Adrenal gland (tissue), 12 donors: ENCODE data around the gene ANO5. TPM values are rescaled to one million over a fixed set of nuclear protein-coding genes. Genes with fewer than 3 reads are reported as not detected.

Experiments
- DNase-seq, 7 donors: peaks; one replicate each; pipeline ENCODE4 v3.0.0-alpha.2; 2019 to 2020
- H3K27ac ChIP-seq, 5 donors: fragments of 200-600 bp; sonication (generic) in 4 of 5; 1 replicate in 3 of 5; 2 replicates in 2 of 5; pipeline versions ENCODE4 v1.5.1 to v1.8.0; 2016 to 2020; ENCODE audit warnings: mild to moderate bottlenecking in 1 of 5
- H3K27me3 ChIP-seq: fragments of 200-600 bp; 2 replicates; pipeline ENCODE4 v1.8.0; 2021
- H3K36me3 ChIP-seq, 2 donors: fragments of 200-600 bp; replicated peaks in 1 of 2; 1 replicate in 1 of 2; 2 replicates in 1 of 2; pipeline versions ENCODE4 v1.5.1 to v1.8.0; 2018 to 2022
- H3K4me1 ChIP-seq, 2 donors: fragments of 200-600 bp; replicated peaks in 1 of 2; 1 replicate in 1 of 2; 2 replicates in 1 of 2; pipeline versions ENCODE4 v1.5.1 to v1.8.0; 2018 to 2021
- H3K4me3 ChIP-seq, 4 donors: fragments of 200-600 bp; sonication (generic) in 3 of 4; one replicate each; pipeline ENCODE4 v1.5.1; 2016 to 2018
- H3K9me3 ChIP-seq, 3 donors: fragments of 200-600 bp; sonication (generic) in 1 of 3; replicated peaks in 1 of 3; 1 replicate in 2 of 3; 2 replicates in 1 of 3; pipeline versions ENCODE4 v1.5.1 to v1.8.0; 2016 to 2021
- POLR2A ChIP-seq, 2 donors: fragments of 450-650 bp; IDR thresholded peaks; one replicate each; pipeline ENCODE4 v1.6.1; 2017; ENCODE audit warnings: antibody characterized with exemption in 2 of 2, mild to moderate bottlenecking in 2 of 2, moderate library complexity in 1 of 2
- WGBS, 4 donors: extraction: QIAGEN DNeasy Blood & Tissue Kit in 2 of 4; methylation state at CpG; one replicate each; pipeline versions ENCODE4 v1.1.5 to v1.1.7; 2013 to 2017; 5-methylcytosine and 5-hydroxymethylcytosine counted together
- intact Hi-C, 2 donors: fragments of 100-400 bp; cut with DNase I; formaldehyde crosslinking; loops; one replicate each; pipeline versions ENCODE4 v1.14.1 to v1.15.0; 2022 to 2023
- polyA plus RNA-seq, 3 donors: library from polyadenylated mRNA; stranded (reverse); fragments of 200-250 nt in 2 of 3; fragments of 350-450 nt in 1 of 3; fragmentation: Illumina TruSeq in 1 of 3; extraction: RNeasy Lipid Tissue Mini Kit (QIAGEN cat#74804) in 1 of 3; gene quantifications; one replicate each; pipeline ENCODE4 v1.2.3, GENCODE V29; 2013 to 2014
- total RNA-seq, 9 donors: library from RNA; depleted of rRNA in 4 of 9; stranded (reverse); fragments of >200 nt in 4 of 9; fragments of 120-200 nt in 1 of 9; fragmentation: NEBNext Ultra II Directional in 1 of 9; extraction: Animal tissue kit (Norgen Biotek cat#: 25700) in 1 of 9; gene quantifications; one replicate each; pipeline versions ENCODE4 v1.1.0 to v1.2.4, GENCODE V29; 2013 to 2023
- TF ChIP-seq, protein P1 (sequence below), 6 experiments: fragments of 450-650 bp in 4 of 6; fragments of 200-600 bp in 2 of 6; sonication (generic) in 1 of 6; IDR thresholded peaks; 1 replicate in 5 of 6; 2 replicates in 1 of 6; pipeline versions ENCODE4 v1.5.1 to v1.8.0; 2016 to 2021; ENCODE audit warnings: antibody characterized with exemption in 6 of 6, mild to moderate bottlenecking in 2 of 6, moderate library complexity in 1 of 6
- donor health status: healthy with polysubstance abuse.
- donor health status: Bipolar disorder and iron deficiency.
- donor health status: DM: yes; HTN: yes; CAD: no.
- donor health status: DM: no; HTN: no; CAD: no.
- donor health status: DM: no; HTN: no; CAD: no.
- donor health status: DM: yes; HTN: yes; CAD: no.

Gene ANO5
- total and polyA plus RNA-seq, 12 donors = 2.4 to 18.0 (median 8.7) TPM

- intact Hi-C loops = no loop called here
Observed at GRCh38 chr11:22161489-22161888, 31.4 kb upstream of the ANO5 start.

GRCh38 chr11:22162756-22163155 is 30.1 kb upstream of the ANO5 start:
- no peak for DNase-seq
- Histone ChIP-seq H3K36me3 (no peaks in the 10 kb centered on the region), H3K9me3 (no peaks in the 10 kb centered on the region), H3K27me3 (peaks cover 5% of the 10 kb centered on the region), H3K27ac (no peak overlapping the region), H3K4me1 (no peaks in the 10 kb centered on the region), H3K4me3 (no peak overlapping the region)
- intact Hi-C loops = no loop called here
- no peak for TF ChIP-seq POLR2A (IDR thresholded peaks at IDR 0.05)
- TF ChIP-seq, protein P1, sequence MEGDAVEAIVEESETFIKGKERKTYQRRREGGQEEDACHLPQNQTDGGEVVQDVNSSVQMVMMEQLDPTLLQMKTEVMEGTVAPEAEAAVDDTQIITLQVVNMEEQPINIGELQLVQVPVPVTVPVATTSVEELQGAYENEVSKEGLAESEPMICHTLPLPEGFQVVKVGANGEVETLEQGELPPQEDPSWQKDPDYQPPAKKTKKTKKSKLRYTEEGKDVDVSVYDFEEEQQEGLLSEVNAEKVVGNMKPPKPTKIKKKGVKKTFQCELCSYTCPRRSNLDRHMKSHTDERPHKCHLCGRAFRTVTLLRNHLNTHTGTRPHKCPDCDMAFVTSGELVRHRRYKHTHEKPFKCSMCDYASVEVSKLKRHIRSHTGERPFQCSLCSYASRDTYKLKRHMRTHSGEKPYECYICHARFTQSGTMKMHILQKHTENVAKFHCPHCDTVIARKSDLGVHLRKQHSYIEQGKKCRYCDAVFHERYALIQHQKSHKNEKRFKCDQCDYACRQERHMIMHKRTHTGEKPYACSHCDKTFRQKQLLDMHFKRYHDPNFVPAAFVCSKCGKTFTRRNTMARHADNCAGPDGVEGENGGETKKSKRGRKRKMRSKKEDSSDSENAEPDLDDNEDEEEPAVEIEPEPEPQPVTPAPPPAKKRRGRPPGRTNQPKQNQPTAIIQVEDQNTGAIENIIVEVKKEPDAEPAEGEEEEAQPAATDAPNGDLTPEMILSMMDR (IDR thresholded peaks at IDR 0.05) = no peak
- 73 to 88% (median 81%) methylated on average over 3 of the region's 3 CpGs for WGBS, 4 donors

More at GRCh38 chr11:22161489-22161888, 31.4 kb upstream of the ANO5 start:
- Histone ChIP-seq H3K4me3 (no peak overlapping the region), H3K9me3 (no peaks in the 10 kb centered on the region), H3K27ac (no peak overlapping the region), H3K27me3 (peaks cover 8% of the 10 kb centered on the region), H3K4me1 (no peaks in the 10 kb centered on the region), H3K36me3 (no peaks in the 10 kb centered on the region)
- TF ChIP-seq, protein P1 (IDR thresholded peaks at IDR 0.05) = no peak
- TF ChIP-seq POLR2A (IDR thresholded peaks at IDR 0.05) = no peak
- WGBS, 4 donors = 25 to 31% (median 29%) methylated on average over 1 of the region's 1 CpG
- no peak for DNase-seq

DNA sequence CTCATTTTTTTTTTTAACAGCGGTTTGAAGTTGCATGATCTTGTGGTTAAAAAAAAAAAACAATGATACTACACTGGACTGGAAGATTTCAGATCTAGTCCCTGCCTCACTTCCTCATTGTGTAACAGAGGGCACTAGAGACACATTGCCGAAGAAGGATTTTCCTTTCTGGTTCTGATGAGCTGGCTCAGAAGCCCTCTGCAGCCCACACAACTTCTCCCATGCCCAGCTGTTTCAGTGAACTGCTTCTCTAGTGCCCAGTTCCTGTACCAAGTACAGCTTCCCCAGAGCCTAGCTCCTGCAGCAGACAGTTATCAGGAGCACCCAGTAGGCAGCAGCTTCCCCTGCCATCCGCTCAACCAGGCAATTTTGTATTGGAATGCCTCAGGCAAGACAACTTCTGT is 29.5 kb upstream of the ANO5 start:
- H3K27ac ChIP-seq = no peak overlapping the region
- TF ChIP-seq POLR2A (IDR thresholded peaks at IDR 0.05) = no peak
- TF ChIP-seq, protein P1 (IDR thresholded peaks at IDR 0.05) = no peak
- H3K9me3 ChIP-seq = no peaks in the 10 kb centered on the region
- H3K36me3 ChIP-seq = no peaks in the 10 kb centered on the region
- peak in 4 of 7 donors; percentile 17 to 51 (median 29) for DNase-seq
- H3K4me3 ChIP-seq = no peak overlapping the region
- intact Hi-C loops = no loop called here
- no peaks in the 10 kb centered on the region for H3K4me1 ChIP-seq
- 42 to 73% (median 50%) methylated on average over 3 of the region's 3 CpGs for WGBS, 4 donors
- H3K27me3 ChIP-seq = peaks cover 4% of the 10 kb centered on the region

DNA sequence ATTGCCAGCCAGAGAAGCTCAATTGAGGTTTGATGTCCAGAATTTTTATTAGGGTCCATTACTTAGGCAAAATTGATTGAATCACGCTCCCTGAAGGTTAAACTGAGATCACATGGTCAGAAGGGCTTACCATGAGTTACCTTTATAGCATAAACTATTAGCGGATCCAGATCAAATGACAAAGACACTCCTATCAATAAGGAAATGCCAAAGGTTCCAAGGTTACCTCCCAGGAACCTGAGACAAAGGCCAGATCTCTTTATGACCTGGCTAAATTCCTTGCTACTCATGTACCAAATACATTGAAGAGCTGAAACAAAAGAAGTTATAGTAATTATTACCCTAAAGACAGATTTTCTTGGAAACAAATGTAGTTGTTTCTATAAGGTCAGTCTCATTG is 27.8 kb upstream of the ANO5 start:
- Histone ChIP-seq H3K9me3 (no peaks in the 10 kb centered on the region), H3K27ac (no peak overlapping the region), H3K27me3 (peaks cover 6% of the 10 kb centered on the region), H3K4me1 (no peaks in the 10 kb centered on the region), H3K4me3 (no peak overlapping the region), H3K36me3 (no peaks in the 10 kb centered on the region)
- 87 to 91% (median 88%) methylated on average over 2 of the region's 2 CpGs for whole genome bisulfite sequencing, 4 donors
- intact Hi-C loops = no loop called here
- TF ChIP-seq POLR2A (IDR thresholded peaks at IDR 0.05) = no peak
- TF ChIP-seq, protein P1 (IDR thresholded peaks at IDR 0.05) = no peak
- DNase-seq = no peak
